ENCODE results near the gene L3MBTL2. TPM values are rescaled to one million over a fixed set of nuclear protein-coding genes. Genes with fewer than 3 reads are reported as not detected.

The L3MBTL2 gene
- polyA plus RNA-seq (2013) = 9.8 and 10.5 TPM in 2 replicates

DNA sequence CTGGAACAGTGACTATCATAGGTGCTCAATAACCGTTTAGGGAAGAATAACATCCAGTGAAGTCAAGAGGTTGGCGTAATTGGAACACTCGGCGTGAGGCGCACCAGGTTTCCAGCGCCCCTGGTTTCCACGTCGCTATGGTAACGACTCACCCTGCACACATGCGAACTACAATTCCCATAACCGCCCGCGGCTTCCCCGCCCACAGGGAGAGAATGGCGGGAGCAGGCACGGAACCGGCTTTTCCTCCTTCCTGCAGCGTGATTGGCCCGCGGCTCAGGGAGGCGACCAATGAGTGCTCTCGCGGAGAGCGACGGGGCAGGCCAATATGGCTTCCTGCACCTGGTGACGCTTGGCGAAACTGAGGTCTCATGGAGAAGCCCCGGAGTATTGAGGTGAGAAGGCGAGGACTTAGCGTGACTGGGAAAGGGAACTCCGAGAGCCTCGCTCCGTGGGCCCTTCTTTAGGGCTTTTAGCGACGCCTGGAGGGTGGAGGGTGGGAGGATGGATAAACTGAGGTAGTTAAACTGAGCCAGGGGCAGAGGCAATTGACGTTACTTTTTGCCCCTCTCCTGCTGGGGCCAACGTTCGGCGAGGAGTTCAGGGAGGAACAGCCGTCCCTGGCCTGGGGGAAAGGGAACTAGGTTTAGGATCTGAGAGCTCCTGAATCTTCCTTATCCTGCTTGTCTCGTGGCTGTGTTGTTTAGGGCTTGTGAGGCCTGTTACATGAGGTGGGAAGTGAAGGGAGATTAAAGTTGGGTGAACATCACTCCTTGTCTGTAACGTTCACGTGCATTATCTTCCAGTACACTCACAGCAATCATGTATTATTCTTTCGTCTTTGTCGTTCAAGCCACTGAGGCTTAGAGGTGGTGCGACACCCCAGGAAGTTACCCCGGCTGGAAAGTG is at the start of gene L3MBTL2:
L3MBTL2 (plus strand) TSS at position 321 of the 909 bp plus-strand sequence; CDS start at position 372, 51 bp downstream.
- peak within 1 kb of the TSS; percentile 86 for H3K9ac ChIP-seq (ENCODE audit: low read length)

DNA sequence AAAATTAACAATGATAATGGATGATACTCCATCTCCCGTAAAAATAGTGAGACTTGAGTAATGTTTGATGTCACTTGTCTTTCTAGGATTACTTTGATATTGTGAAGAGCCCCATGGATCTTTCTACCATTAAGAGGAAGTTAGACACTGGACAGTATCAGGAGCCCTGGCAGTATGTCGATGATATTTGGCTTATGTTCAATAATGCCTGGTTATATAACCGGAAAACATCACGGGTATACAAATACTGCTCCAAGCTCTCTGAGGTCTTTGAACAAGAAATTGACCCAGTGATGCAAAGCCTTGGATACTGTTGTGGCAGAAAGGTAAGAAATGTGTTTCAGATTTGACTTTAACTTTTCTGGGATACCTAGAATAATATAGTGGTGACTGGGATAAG is 48.0 kb upstream of the L3MBTL2 start:
- Histone ChIP-seq H3K79me2 (ENCODE audit: control insufficient read depth, insufficient read depth, low read length, poor library complexity) (no peaks in the 10 kb centered on the region), H3K9ac (ENCODE audit: low read length) (no peak overlapping the region), H2BK5ac (ENCODE audit: low read depth, low read length, poor library complexity) (no peak overlapping the region), H2AK5ac (ENCODE audit: low read length) (no peak overlapping the region), H3K27me3 (ENCODE audit: insufficient read depth, low read length) (no peaks in the 10 kb centered on the region), H4K91ac (ENCODE audit: low read depth, low read length) (no peak overlapping the region), H3K4me1 (ENCODE audit: control insufficient read depth in 1 of 2, insufficient read depth in 2 of 2, low read length in 2 of 2) (no peaks in the 10 kb centered on the region), H3K4me2 (ENCODE audit: low read length) (no peak overlapping the region), H3K9me3 (ENCODE audit: insufficient read depth, low read depth, low read length) (peaks cover 2% of the 10 kb centered on the region), H4K8ac (ENCODE audit: low read depth, low read length) (no peak overlapping the region), H2BK12ac (ENCODE audit: low read length) (no peak overlapping the region), H4K12ac (ENCODE audit: low read depth, low read length) (no peak overlapping the region), H3K4me3 (ENCODE audit: low read depth, low read length) (no peak overlapping the region), H2AFZ (ENCODE audit: insufficient read depth, low read length, poor library complexity) (no peak overlapping the region), H3K27ac (ENCODE audit: low read depth, low read length) (no peak overlapping the region), H3K4ac (ENCODE audit: low read depth, low read length) (no peak overlapping the region), H2BK120ac (ENCODE audit: insufficient read depth, low read length, poor library complexity) (no peak overlapping the region), H3K23ac (ENCODE audit: low read length) (no peak overlapping the region), H3K18ac (ENCODE audit: low read length) (no peak overlapping the region), H3K79me1 (ENCODE audit: low read length) (no peaks in the 10 kb centered on the region), H3K36me3 (ENCODE audit: control insufficient read depth in 1 of 2, insufficient read depth in 2 of 2, low read length in 2 of 2) (peaks cover 44 to 63% of the 10 kb centered on the region in 2 experiments), H3K14ac (ENCODE audit: low read length) (no peak overlapping the region)
- DNase-seq = no peak
- no CpG with 5 or more reads among the region's 4 CpGs for WGBS (ENCODE audit: extremely low coverage, insufficient coverage, insufficient read length)

More for the DNA sequence above, at the start of gene L3MBTL2:
- Histone ChIP-seq H3K79me2 (ENCODE audit: control insufficient read depth, insufficient read depth, low read length, poor library complexity) (peaks cover 3% of the 10 kb centered on the region), H3K23ac (ENCODE audit: low read length) (no peak within 1 kb of the TSS), H3K14ac (ENCODE audit: low read length) (peak within 1 kb of the TSS; percentile 47), H2AK5ac (ENCODE audit: low read length) (peak within 1 kb of the TSS; percentile 33), H3K9me3 (ENCODE audit: insufficient read depth, low read depth, low read length) (no peaks in the 10 kb centered on the region), H3K27me3 (ENCODE audit: insufficient read depth, low read length) (no peaks in the 10 kb centered on the region), H4K12ac (ENCODE audit: low read depth, low read length) (peak within 1 kb of the TSS; percentile 55), H2BK120ac (ENCODE audit: insufficient read depth, low read length, poor library complexity) (peak within 1 kb of the TSS; percentile 23), H4K91ac (ENCODE audit: low read depth, low read length) (peak within 1 kb of the TSS; percentile 78), H2AFZ (ENCODE audit: insufficient read depth, low read length, poor library complexity) (peak within 1 kb of the TSS; percentile 96), H4K8ac (ENCODE audit: low read depth, low read length) (peak within 1 kb of the TSS; percentile 94), H3K79me1 (ENCODE audit: low read length) (peaks cover 3% of the 10 kb centered on the region), H3K27ac (ENCODE audit: low read depth, low read length) (peak within 1 kb of the TSS; percentile 6), H3K4me2 (ENCODE audit: low read length) (peak within 1 kb of the TSS; percentile 69), H3K4ac (ENCODE audit: low read depth, low read length) (peak within 1 kb of the TSS; percentile 55), H3K36me3 (ENCODE audit: control insufficient read depth in 1 of 2, insufficient read depth in 2 of 2, low read length in 2 of 2) (peaks cover 3 to 4% of the 10 kb centered on the region in 2 experiments), H3K4me3 (ENCODE audit: low read depth, low read length) (peak within 1 kb of the TSS; percentile 85), H2BK12ac (ENCODE audit: low read length) (no peak within 1 kb of the TSS), H2BK5ac (ENCODE audit: low read depth, low read length, poor library complexity) (peak within 1 kb of the TSS; percentile 79), H3K4me1 (ENCODE audit: control insufficient read depth in 1 of 2, insufficient read depth in 2 of 2, low read length in 2 of 2) (peaks cover 4 to 6% of the 10 kb centered on the region in 2 experiments), H3K18ac (ENCODE audit: low read length) (peak within 1 kb of the TSS; percentile 82)
- peak; percentile 96 to 99 for DNase-seq
- no CpG with 5 or more reads among the region's 47 CpGs for WGBS (ENCODE audit: extremely low coverage, insufficient coverage, insufficient read length)

DNA sequence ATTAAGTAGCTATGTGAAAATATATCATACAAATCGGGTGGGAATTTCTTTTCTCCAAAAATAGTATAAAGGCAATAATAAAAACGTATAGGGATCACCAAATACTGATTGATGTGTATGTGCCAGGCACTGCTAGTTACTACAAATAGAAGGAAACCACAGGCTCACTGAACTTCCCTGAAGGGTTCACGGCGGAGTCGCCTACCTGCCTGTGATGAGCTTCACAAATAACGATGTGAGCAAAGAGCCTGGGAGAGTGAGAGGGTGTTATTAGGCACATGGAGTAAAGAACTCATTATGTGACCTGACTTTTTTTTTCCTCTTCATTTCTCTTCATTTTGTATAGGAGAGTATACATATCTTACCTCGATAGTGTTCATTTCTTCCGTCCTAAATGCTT is 36.0 kb upstream of the L3MBTL2 start:
- Histone ChIP-seq H3K4me3 (ENCODE audit: low read depth, low read length) (no peak overlapping the region), H3K9ac (ENCODE audit: low read length) (no peak overlapping the region), H3K4me2 (ENCODE audit: low read length) (no peak overlapping the region), H3K27ac (ENCODE audit: low read depth, low read length) (no peak overlapping the region), H2BK5ac (ENCODE audit: low read depth, low read length, poor library complexity) (no peak overlapping the region), H2AFZ (ENCODE audit: insufficient read depth, low read length, poor library complexity) (no peak overlapping the region), H3K4ac (ENCODE audit: low read depth, low read length) (no peak overlapping the region), H2AK5ac (ENCODE audit: low read length) (no peak overlapping the region), H3K36me3 (ENCODE audit: control insufficient read depth in 1 of 2, insufficient read depth in 2 of 2, low read length in 2 of 2) (peaks cover 38 to 52% of the 10 kb centered on the region in 2 experiments), H3K14ac (ENCODE audit: low read length) (no peak overlapping the region), H3K23ac (ENCODE audit: low read length) (no peak overlapping the region), H4K91ac (ENCODE audit: low read depth, low read length) (no peak overlapping the region), H3K9me3 (ENCODE audit: insufficient read depth, low read depth, low read length) (no peaks in the 10 kb centered on the region), H4K8ac (ENCODE audit: low read depth, low read length) (no peak overlapping the region), H3K79me1 (ENCODE audit: low read length) (no peaks in the 10 kb centered on the region), H3K27me3 (ENCODE audit: insufficient read depth, low read length) (no peaks in the 10 kb centered on the region), H3K18ac (ENCODE audit: low read length) (no peak overlapping the region), H3K79me2 (ENCODE audit: control insufficient read depth, insufficient read depth, low read length, poor library complexity) (no peaks in the 10 kb centered on the region), H2BK120ac (ENCODE audit: insufficient read depth, low read length, poor library complexity) (no peak overlapping the region), H3K4me1 (ENCODE audit: control insufficient read depth in 1 of 2, insufficient read depth in 2 of 2, low read length in 2 of 2) (no peaks in the 10 kb centered on the region), H2BK12ac (ENCODE audit: low read length) (no peak overlapping the region), H4K12ac (ENCODE audit: low read depth, low read length) (peak overlapping the region; percentile 75)
- DNase-seq = no peak
- WGBS (ENCODE audit: extremely low coverage, insufficient coverage, insufficient read length) = no CpG with 5 or more reads among the region's 8 CpGs

DNA sequence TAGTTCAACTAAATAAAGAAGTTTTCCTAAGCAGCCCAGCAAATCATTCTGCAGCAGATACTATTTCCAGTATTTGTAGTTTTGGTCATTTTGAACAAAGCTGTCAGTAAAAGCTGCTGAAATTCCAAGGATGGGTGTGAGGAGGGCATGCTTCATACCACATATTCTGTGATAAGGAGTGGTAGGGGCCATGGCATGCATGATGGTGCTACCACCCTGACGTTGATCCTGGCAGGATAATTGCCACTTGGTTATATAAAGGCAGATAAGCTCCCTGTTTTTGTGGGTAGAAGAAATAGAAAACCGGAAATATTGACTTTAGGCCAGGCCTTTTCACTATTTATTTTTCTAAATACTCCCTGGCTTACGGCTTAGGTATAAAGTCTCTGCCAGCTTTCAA is 33.1 kb upstream of the L3MBTL2 start:
- Histone ChIP-seq H2AK5ac (ENCODE audit: low read length) (no peak overlapping the region), H2BK120ac (ENCODE audit: insufficient read depth, low read length, poor library complexity) (no peak overlapping the region), H3K79me1 (ENCODE audit: low read length) (no peaks in the 10 kb centered on the region), H2AFZ (ENCODE audit: insufficient read depth, low read length, poor library complexity) (no peak overlapping the region), H3K4ac (ENCODE audit: low read depth, low read length) (no peak overlapping the region), H3K36me3 (ENCODE audit: control insufficient read depth in 1 of 2, insufficient read depth in 2 of 2, low read length in 2 of 2) (peaks cover 38 to 55% of the 10 kb centered on the region in 2 experiments), H4K12ac (ENCODE audit: low read depth, low read length) (no peak overlapping the region), H3K27me3 (ENCODE audit: insufficient read depth, low read length) (no peaks in the 10 kb centered on the region), H3K23ac (ENCODE audit: low read length) (no peak overlapping the region), H3K27ac (ENCODE audit: low read depth, low read length) (no peak overlapping the region), H3K14ac (ENCODE audit: low read length) (no peak overlapping the region), H4K8ac (ENCODE audit: low read depth, low read length) (no peak overlapping the region), H3K4me2 (ENCODE audit: low read length) (no peak overlapping the region), H3K4me3 (ENCODE audit: low read depth, low read length) (no peak overlapping the region), H3K79me2 (ENCODE audit: control insufficient read depth, insufficient read depth, low read length, poor library complexity) (no peaks in the 10 kb centered on the region), H3K18ac (ENCODE audit: low read length) (no peak overlapping the region), H3K9me3 (ENCODE audit: insufficient read depth, low read depth, low read length) (no peaks in the 10 kb centered on the region), H3K4me1 (ENCODE audit: control insufficient read depth in 1 of 2, insufficient read depth in 2 of 2, low read length in 2 of 2) (peaks cover 0 to 7% of the 10 kb centered on the region in 2 experiments), H3K9ac (ENCODE audit: low read length) (no peak overlapping the region), H2BK5ac (ENCODE audit: low read depth, low read length, poor library complexity) (no peak overlapping the region), H2BK12ac (ENCODE audit: low read length) (no peak overlapping the region), H4K91ac (ENCODE audit: low read depth, low read length) (no peak overlapping the region)
- no CpG with 5 or more reads among the region's 3 CpGs for WGBS (ENCODE audit: extremely low coverage, insufficient coverage, insufficient read length)
- no peak for DNase-seq
